GM19395 (cell line): ENCODE results near the gene C9orf78.

Experiments
- ATAC-seq: cut with Tn5 transposase; IDR thresholded peaks from one replicate; pipeline ENCODE4 v1.9.1; 2021; ENCODE audit warnings: mild to moderate bottlenecking, moderate library complexity; ENCODE audit not compliant: unreplicated experiment

Gene C9orf78, protein sequence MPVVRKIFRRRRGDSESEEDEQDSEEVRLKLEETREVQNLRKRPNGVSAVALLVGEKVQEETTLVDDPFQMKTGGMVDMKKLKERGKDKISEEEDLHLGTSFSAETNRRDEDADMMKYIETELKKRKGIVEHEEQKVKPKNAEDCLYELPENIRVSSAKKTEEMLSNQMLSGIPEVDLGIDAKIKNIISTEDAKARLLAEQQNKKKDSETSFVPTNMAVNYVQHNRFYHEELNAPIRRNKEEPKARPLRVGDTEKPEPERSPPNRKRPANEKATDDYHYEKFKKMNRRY

DNA sequence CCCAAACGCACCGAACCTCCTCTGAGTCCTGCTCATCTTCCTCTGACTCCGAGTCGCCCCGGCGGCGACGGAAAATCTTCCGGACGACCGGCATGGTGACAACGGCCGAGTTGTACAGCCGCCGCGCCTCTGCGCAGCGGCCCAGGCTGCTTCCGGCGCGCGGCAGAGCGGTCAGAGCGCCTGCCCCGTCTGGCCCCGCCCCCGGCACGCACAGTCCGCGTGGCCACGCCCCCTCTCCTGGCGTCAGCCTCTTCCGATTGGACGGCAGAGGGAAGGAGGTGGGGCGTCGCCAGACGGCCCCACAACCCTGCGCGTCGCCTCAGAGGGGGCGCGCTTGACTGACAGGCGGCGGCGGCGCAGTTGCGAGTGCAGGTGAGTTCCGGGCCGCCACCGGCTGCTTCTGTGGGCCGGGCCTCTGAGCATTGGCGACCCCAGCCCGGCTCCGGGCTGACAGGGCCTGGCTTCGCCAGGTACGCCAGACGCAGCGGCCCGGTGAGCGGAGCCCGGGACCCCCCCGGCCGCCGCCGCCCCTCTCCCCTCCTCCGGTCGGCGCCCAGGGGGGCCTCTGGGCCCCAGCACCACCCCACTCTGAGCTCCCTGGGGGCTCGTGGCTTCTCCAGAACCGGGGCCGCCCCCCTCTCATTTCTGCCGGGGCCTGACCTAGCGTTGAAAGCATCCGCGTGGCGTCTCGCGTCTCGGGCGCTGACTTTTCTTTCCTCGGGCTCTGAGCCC, at the start of gene C9orf78, which contains the start of gene USP20:
TSS of gene C9orf78 (minus strand) at position 148 of the 732 bp plus-strand sequence. CDS start at position 94, 54 bp downstream.
TSS of gene USP20 (plus strand) at position 331 of the 732 bp plus-strand sequence. CDS start 17,098 bp downstream, outside the sequence.
- ATAC-seq, result peak; percentile 85

DNA sequence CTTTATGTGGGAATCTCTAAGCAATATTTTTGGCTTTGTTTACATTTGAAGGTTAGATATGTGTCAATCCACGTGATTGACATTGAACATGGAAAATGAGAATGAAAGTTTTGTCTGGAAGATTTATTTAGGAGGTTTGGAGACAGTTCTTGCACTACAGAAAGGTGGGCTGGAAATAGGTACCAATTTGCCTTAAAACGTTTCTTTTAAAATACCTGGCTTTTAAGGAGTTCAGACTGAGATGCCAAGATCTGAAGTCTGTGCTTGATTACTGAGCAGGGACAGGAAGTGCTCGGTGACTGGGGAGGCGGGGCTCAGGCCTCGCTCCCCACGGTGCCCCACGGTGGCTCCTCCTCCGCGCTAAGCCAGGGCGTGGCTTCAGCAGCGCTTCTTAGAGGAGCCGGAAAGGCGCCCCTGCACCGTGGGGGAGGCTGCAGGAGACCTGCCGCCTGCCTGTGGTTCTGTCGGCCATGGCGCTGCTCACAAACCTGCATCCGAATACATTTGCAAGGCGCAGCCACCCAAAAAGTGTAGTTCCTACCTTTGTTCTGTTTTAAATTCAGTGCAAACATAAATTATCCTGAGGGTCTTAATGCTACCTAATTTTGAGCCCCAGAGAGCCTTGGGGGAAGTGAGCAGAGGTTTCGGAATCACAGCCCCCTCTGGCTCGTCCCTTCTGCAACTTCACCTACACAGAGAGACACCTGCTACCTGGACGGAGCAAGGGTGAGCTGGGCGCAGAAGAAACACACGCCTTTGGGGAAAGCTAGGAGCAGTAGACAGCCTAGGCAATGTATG, 49.3 kb upstream of the C9orf78 start:
- peak; percentile 41 for ATAC-seq

DNA sequence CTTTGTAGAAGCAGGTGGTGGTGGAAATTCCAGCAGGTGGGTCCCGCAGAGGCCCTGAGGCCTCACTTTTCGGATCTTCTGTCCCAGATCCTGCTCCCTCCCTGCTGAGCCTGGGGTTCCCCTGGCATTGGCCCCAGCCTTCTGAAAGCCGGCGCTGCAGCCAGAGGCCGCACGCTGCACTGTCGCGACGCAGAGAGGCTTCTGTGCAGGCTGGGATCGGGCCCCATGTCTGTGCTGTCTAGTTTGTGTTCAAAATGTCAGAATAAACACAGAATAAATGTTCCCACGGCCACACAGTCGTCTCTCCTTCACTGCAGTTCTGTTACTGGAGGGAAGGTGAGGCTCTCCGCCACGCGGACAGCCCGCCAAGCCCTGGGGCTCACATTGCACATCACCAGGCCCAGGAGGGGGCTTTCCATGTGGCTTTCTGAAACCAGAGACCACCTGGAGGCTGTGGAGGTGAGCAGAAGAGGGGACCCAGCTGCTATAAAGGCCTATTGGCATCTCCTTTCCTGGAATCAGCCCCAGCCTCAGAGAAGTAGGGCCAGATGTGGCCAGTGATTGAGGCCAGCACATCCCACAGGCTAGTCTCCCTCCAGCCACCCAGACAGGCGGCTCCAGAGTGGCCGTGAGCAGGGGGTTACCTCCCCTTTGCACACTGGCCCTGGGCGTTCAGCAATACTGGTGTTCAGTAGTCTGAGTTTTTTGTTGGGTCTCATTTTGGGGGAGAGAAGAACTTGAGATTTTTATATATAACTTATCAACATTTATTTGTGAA, 46.7 kb upstream of the C9orf78 start:
- ATAC-seq, result no peak

DNA sequence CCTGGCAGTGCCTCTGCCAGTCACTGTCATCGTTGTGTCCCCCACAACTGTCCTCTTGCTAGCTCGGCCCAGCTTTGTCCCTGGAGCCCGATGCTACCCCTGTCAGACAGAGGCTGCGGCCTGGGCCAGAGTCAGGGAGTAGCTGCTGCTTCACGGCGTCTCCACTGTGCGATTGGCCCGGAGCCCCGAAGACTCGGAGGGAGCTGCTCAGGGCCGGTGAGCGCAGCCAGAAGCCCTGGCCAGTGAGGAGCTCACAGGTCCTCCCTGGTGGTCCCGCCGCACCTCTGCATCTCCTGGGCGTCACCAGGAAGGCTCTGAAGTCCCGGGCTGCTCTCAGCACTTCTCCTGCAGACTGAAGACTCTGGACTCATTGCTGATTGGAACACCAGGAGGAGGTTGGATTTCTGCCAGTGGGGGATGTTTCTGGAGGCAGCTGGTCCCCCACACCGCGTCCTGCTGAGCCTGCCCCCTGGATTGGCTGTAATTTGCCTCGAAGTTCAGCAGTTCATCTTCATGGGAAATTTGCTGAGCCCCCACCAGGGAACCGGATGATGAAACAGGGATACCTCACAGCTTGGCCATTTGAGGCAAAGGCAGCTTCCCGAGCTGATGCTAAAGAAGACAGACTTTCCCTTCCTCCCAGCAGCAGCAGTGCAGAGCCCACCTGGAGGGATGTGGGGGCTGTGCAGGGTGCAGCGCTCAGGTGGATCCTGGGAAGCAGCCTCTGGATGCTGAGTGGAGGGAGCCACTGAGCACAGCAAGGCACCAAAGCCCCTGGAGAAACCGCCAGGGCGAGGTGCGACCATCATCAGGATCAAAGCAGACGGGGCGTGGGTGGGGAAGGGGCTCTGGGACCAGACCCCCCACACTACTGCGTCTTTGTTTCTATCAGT, 45.8 kb upstream of the C9orf78 start:
- ATAC-seq, result no peak

DNA sequence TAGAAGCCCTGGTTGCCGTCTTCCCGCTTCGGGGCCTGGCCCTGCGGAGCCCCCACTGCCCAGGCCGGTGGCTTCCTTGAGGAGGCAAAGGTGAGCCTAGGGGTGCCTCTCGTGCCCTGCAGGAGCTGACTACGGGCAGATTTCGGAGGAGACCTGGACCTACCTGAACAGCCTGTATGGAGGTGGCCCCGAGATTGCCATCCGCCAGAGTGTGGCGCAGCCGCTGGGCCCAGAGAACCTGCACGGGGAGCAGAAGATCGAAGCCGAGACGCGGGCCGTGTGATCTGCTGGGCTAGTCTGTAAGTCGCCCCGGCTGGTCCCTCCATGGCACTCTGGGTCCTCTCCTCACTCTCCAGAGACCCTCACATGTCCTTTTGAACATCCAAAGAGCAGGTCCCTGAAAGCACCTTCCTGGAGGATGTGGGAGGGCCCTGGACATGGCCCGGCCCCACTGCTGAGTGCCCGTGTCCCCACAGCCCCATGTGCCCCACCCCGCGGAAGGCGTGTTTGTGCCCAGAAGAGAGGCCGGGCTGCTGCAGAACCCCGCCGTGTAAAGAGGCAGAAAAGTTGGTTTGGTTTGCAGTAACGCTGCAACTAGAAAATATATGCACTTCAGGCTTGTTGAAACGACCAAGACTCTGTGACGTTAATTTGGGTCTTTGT, 45.0 kb upstream of the C9orf78 start:
- ATAC-seq, result no peak

DNA sequence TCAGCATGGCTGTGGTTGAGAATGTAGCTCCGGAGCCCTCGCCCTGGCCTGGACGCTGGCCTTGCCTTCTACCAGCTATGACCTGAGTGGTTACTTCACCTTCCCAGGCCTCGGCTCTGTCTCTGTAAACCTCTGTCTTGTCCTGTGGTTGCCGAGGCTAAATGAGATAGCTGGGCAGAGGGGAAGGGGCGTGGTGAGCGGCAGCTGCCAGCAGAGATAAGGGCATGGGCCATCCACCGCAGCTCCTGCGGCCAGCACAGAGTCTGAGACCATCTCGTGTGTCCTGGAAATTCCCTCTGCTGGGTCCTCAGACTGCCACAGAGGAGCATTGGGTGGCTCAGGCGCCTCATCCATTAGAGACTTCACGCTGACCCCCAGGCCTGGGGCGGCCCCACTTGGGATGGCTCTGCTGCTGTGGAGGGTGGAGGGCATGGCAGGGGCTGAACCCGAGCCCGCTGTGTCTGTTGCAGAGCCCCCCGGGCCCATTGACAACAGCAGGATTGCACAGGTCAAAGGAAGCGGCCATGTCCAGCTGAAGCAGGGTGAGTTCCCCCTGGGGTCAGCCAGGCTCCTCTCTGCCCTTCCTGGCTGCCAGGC, 44.1 kb upstream of the C9orf78 start:
- no peak for ATAC-seq

DNA sequence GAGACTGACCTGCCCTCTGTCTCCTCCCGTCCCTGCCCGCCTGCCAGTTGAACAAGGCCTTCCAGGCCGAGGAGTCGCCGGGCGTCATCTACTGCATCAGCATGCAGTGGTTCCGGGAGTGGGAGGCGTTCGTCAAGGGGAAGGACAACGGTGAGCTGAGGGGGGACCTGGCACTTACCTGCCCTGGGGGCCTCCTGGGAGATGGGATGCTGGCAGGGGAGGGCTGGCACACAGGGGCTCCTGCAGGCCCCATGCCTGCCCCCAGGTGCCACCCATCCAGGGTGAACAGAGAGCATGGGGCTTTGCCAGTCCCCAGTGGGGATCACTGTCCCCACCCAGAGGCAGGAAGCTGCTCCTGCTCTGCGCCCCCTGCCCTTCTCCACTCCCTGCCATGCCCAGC, 43.2 kb upstream of the C9orf78 start:
- ATAC-seq, result no peak

DNA sequence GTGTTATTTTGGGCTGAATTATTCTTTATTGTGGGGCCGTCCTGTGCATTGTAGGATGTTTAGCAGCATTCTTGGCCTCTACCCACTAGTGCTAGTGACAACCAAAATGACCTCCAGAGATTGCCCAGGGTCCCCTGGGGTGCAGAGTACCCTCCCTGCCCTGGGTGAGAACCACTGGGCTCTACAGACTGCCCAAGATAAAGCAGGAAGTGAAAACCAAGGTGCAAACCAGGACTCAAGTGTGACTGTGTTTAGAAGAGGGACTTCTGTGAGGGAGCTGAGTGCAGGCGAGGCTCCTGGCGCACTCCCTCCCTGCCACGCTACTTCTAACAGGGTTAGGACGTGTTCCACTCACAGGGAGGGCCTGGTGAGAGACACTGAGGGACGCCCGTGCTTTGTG, 41.7 kb upstream of the C9orf78 start:
- no peak for ATAC-seq

DNA sequence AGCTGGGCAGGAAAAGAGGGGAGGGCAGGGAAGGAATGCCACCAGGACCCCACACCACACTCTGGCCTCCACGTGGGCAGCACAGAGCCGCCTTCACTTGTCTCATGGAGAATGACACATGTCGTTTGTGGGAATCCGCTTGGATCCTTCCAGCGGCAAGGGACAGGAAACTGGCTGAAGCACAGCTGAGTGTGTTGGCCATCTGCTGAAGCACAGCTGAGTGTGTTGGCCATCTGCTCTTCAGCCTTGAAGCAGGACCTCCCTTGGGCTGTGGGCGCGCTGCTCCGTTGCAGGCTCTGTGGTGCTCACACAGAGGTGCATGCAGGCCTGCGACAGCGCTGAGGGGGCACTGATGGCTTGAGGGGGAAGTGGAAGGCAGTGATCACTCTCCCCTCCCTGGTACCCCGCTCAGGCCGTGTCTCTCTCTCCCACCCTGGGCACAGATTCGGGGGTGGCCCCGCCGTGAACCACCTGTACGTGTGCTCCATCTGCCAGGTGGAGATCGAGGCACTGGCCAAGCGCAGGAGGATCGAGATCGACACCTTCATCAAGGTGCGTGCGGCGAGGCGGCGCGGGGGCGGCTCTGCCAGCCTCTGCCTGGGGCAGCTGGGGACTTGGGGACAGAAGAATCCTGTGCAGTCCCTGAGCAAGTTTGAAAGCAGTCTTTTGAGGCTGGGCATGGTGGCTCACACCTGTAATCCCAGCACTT, 40.8 kb upstream of the C9orf78 start:
- no peak for ATAC-seq

DNA sequence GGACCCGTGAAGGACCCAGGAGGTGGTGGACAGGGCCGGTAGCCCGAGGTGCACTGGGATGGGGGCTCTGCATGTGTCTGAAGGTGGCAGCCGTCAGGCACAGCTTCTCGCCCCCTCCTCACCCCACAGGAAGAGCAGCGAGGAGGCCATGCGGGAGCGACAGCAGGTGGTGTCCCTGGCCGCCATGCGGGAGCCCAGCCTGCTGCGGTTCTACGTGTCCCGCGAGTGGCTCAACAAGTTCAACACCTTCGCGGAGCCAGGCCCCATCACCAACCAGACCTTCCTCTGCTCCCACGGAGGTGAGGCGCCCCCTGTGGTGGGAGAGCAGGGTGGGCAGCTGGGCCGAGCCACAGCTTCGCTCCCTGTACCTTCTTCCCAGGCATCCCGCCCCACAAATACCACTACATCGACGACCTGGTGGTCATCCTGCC, 40.1 kb upstream of the C9orf78 start:
- ATAC-seq, result no peak

DNA sequence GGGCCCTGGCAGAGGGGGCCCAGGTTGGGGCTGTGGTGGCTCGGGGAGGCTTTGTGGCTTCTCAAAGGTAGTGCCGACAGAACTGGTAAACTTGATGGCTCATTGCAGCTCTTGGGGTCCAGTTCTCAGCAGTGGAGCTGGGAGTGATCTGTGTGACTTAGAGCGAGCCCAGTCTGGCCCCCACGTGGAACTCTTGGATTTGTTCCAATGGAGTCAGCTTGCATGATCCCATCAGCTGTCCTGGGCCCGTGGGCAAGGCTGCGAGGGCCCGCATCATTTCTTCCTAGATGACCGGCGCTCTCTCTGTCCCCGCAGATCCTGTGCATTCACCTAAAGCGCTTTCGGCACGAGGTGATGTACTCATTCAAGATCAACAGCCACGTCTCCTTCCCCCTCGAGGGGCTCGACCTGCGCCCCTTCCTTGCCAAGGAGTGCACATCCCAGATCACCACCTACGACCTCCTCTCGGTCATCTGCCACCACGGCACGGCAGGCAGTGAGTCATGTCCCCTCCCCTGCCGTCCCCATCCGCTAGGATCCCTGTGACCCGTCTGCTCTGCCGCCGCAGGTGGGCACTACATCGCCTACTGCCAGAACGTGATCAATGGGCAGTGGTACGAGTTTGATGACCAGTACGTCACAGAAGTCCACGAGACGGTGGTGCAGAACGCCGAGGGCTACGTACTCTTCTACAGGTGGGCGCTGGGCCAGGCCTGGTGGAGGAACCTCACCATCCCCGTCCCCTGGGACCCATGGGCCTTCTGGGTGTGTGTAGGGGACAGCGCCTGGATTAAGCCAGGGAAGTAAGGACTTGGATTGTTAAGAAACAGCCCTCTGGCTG, 39.4 kb upstream of the C9orf78 start:
- ATAC-seq, result no peak

DNA sequence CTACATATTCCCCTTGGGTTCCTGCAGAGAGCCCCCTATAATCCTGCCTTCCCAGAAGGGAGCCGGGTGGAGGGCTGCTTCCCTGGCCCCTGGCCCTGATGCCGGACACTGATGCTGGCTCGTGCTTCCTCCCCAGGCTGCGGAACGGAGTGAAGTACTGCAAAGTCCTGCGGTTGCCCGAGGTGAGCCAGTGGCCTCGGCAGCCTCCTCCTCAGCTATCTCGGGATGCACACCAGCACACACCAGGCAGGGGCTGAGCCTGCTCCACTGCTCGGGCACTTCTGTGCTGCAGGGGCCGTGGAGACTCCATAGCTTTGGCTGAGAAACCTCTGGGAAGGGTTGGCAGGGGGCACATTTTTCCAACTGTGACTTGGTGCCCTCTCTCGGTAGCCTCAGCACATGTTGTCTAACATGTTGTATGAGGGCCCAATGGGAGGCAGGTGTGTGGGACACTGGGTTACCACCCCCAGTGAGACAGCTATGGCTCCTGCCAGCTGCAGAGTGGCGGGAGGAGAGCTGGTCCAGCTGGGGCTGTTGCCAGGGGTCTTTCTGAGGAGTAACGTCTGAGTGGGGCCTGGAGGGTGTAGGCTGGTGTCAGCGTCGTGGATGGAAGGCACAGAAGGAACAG, 38.6 kb upstream of the C9orf78 start:
- no peak for ATAC-seq

DNA sequence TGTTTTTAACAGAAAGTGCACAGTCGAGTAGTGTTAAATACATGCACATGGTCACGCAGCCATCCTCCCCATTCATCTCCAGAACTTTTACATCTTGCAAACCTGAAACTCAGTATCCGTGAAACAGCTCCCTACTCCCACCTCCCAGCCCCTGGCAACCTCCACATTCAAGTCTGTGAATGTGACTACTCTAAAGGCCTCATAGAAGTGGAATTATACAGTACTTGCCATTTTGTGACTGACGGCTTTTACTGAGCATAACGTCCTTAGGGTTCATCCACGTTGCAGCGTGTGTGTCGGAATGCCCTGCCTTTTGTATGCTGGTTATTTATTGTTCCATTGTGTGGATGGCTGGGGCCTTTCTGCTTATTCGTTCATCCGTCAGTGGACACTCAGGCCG, 36.0 kb upstream of the C9orf78 start:
- no peak for ATAC-seq

DNA sequence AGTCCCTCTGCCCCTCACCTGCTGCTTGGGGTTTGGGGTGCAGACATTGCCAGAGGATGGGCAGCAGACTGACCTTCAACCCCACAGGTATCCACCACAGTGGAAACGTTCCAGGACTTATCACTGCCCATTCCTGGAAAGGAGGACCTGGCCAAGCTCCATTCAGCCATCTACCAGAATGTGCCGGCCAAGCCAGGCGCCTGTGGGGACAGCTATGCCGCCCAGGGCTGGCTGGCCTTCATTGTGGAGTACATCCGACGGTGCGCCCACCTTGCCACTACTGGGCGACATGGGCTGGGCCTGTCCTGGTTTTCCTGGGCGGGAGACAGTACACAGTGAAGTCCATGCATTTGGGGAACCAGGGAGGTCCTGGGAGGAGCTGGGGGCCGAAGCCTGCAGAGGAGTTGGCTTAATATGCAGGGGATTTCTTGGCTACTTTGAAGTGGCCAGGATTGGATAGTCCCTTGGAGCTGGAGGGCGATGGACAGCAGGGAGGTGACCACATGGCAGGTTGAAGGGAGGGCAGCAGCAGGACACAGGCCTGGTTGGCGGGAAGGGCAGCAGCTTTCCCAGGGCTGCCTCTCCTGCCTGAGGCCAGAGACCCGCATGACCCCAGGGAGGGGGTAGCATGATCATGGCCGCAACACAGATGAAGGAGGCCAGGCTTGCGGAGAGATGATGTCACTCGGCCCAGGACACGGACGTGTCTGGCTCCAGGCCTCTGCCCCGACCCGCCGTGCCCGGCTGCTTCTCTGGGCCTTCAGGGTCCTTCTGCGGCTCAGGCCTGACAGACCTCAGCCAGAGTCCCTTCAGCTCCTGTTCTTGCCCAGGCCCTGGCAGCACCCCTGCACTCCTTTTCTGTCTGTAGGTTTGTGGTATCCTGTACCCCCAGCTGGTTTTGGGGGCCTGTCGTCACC, 34.8 kb upstream of the C9orf78 start:
- ATAC-seq, result no peak

DNA sequence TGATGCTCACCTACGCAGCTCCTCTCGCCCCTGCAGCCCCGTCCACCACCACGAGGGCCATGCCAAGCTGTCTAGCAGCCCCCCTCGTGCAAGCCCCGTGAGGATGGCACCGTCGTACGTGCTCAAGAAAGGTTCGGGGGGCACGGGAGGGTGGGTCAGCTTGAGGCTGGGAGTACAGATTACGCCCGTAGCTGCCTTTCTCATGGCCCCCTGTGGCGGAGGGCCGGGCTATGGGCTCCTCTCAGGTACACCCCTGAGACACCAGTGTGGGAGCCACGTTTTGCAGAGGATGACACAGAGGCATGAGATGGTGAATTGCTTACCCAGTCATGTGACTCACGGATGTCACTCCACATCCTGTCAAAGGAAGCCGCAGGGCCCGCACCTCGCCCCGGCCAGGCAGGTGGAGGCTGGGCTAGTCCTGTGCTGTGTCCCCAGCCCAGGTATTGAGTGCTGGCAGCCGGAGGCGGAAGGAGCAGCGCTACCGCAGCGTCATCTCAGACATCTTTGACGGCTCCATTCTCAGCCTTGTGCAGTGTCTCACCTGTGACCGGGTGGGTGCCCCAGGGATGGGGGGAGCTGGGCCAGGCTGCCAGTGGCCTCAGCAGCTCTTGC, 33.9 kb upstream of the C9orf78 start:
- ATAC-seq, result no peak
